Measurements from ENCODE around the gene LMTK2. TPM values are rescaled to one million over a fixed set of nuclear protein-coding genes. Genes with fewer than 3 reads are reported as not detected.

LMTK2 gene
- total RNA-seq, 1 donor from 2014 or later: 14.3 TPM

DNA sequence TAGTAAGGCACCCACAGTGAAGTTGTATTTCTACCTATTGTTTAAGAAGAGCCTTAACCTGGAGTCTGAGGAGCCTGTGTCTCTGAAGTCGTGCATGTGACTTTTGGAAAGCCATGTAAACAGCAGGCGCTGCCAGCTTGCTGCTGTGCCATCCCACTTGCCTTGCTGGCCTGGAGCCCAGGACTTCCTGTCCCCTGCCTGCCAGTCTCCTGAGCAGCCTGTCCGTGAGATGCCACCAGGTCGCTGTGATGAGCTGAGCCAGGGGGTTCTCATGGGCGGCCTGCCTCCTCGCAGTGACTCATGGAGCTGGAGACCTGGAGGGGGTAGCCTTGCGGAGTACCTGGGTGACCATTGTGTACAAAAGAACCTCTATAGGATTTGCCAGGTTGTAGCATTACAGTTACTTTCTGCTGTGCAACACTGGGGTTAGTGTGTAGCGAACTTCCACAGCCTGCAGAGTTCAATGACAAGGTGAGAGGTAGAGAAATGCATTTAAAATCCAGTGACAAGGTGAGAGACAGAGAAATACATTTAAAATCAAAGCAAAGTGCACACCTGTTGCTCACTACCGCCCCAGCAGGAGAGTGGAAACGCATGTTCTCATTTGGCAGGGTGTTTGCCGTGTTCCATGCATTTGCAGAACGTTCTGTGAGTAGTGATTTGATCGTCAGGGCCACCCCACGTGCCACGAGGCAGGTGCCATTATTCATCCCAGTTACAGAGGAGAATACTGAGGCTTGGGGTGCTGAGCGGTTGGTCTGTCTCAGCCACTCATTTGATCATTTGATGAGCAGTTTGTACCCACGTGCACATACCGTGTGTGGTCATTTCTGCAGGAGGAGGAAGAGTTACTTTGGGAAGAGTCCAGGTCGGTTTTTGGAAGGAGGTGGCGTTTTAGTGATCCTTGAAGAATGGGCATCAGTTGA, 67.9 kb downstream of the LMTK2 start:
- intact Hi-C loops (cut with micrococcal nuclease): no loop called here

DNA sequence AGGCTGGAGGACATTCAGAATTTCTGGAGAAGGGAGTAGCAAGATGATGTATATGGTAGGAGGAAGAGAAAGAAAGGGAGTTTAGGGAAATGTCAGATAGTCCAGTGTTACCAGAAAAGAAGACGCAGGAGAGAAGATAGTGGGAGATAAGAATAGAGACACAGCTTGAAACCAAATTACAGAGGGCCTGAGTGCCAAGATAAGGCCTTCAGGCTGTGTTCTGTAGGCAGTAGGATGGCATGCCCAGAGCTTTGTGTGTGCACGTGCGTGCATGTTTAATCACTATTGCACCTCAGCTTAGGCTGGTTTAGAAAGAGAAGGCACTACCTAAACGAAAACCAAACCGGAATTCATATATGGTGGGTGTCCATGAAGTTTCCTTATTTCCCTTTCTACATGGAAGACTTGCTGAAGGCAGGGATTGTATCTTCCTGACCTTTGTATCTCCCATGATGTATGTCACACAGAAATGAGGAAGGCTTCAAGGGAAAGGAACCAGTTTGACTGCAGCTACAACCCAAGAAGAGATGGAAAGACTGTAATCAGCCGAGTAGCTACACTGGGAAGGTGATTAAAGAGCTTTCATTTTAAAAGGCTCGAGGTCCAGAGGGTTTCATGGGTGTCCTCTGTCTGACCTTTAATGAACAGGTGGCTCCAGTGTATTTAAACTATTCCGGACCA, 68.7 kb downstream of the LMTK2 start:
- intact Hi-C loops (cut with micrococcal nuclease): no loop called here

DNA sequence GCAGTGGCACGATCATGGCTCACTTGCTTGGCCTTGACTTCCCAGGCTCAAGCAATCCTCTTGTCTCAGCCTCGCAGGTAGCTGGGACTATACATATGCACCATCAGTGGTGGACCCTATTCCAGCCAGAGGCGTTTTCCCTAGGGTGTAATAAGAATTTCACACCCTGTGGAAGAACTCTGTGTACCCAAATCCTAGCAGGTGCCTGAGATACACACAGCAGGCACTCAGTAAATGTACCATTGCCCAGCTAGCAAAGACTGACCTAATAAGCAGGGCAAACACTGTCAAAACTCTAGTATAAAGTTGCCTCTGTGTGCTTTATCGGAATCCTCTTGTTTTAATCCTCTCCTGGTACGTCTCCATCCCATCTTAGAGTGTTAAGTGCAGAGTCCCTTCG, 70.9 kb downstream of the LMTK2 start:
- intact Hi-C loops (cut with micrococcal nuclease): no loop called here

DNA sequence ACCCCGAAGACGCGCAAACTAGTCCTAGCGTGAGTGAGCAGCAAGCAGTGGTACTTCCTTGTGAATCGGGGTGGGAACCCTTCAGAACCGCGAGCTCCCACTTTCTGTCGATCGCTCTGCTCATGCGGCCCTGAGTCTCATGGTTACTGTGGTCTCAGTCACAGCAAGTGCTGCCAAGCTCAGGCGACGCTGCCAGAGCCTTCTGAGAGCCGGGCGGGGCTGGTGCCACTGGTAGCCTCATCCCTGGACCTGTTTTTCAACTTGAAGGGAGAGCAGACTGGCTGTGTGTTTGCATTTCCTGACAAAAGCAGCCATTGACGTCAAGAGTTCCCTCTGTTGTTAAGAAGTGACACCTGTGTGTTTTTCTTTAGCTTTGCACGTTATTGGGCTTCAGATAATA, 71.7 kb downstream of the LMTK2 start:
- intact Hi-C loops (cut with micrococcal nuclease): no loop called here

- intact Hi-C loops (cut with micrococcal nuclease): no loop called here
Observed at GRCh38 chr7:98178762-98179490, 72.3 kb downstream of the LMTK2 start.

GRCh38 chr7:98180751-98181150, 74.1 kb downstream of the LMTK2 start:
- intact Hi-C loops (cut with micrococcal nuclease): no loop called here

- intact Hi-C loops (cut with micrococcal nuclease): no loop called here
Observed at GRCh38 chr7:98185101-98185500, 78.4 kb downstream of the LMTK2 start.

- intact Hi-C loops (cut with micrococcal nuclease): no loop called here
Observed at GRCh38 chr7:98186452-98187137, 79.9 kb downstream of the LMTK2 start.

DNA sequence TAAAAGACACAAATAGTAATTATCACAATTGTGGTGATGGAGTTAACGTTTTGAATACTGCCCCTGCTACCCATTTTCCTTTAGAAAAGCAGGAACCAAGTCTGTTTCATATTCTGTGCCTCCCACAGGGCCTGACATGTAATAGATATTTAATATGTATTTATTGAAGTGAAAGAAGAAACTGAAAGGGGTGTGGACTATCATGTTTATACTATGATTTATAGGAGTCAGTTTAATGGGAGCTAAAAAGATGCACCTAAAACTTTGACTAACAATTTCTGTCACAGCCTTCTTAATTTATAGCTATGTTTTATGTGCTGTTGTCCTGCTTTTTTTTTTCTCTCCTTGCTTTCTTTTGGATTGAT, 80.5 kb downstream of the LMTK2 start:
- intact Hi-C loops (cut with micrococcal nuclease): no loop called here

- intact Hi-C loops (cut with micrococcal nuclease): no loop called here
Observed at GRCh38 chr7:98189559-98189958, 82.9 kb downstream of the LMTK2 start.

DNA sequence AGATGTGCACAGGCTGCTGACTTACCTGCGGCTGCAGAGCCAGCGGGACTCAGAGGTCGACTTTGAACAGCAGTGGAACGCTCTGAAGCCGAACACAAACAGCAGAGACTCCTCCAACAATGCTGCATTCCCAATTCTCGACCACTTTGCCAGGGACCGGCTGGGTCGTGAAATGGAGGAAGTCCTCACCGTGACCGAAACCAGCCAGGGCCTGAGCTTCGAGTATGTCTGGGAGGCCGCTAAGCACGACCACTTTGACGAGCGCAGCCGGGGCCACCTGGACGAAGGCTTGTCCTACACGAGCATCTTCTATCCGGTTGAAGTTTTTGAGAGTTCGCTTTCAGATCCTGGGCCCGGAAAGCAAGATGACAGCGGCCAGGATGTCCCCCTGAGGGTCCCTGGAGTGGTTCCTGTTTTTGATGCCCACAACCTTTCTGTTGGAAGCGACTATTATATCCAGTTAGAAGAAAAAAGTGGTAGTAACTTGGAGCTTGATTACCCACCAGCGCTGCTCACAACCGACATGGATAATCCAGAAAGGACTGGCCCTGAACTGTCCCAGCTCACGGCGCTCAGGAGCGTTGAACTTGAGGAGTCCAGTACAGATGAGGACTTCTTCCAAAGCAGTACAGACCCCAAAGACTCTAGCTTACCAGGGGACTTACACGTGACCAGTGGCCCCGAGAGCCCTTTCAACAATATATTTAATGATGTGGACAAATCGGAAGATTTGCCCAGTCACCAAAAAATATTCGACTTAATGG, 85.2 kb downstream of the LMTK2 start:
- intact Hi-C loops (cut with micrococcal nuclease): no loop called here

DNA sequence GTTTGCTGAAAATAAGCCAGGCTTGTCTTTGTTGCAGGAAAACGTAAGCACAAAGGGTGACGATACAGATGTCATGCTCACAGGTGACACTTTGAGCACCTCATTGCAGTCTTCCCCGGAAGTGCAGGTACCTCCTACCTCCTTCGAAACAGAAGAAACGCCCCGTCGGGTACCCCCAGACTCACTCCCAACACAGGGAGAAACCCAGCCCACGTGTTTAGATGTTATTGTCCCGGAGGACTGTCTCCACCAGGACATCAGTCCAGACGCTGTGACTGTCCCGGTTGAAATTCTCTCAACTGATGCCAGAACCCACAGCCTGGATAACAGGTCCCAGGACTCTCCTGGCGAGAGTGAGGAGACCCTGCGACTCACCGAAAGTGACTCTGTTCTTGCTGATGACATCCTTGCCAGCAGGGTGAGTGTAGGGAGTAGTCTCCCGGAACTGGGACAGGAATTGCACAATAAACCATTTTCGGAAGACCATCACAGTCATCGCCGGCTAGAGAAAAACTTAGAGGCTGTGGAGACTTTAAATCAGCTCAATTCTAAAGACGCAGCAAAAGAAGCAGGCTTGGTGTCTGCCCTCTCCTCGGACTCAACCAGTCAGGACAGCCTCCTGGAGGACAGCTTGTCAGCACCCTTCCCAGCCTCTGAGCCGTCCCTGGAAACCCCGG, 86.3 kb downstream of the LMTK2 start:
- intact Hi-C loops (cut with micrococcal nuclease): no loop called here

GRCh38 chr7:98193474-98194180, 87.0 kb downstream of the LMTK2 start:
- intact Hi-C loops (cut with micrococcal nuclease): no loop called here

DNA sequence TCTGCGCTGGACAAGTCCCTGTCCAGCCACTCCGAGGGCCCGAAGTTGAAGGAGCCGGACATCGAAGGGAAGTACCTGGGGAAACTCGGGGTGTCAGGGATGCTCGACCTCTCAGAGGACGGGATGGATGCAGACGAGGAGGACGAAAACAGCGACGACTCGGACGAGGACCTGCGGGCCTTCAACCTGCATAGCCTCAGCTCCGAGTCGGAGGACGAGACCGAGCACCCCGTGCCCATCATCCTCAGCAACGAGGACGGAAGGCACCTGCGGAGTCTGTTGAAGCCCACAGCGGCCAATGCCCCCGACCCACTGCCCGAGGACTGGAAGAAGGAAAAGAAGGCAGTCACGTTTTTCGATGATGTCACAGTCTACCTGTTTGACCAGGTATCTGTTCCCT, 87.5 kb downstream of the LMTK2 start:
- intact Hi-C loops (cut with micrococcal nuclease): no loop called here

GRCh38 chr7:98194672-98195457, 88.2 kb downstream of the LMTK2 start:
- intact Hi-C loops (cut with micrococcal nuclease): no loop called here

GRCh38 chr7:98196706-98197605, 90.3 kb downstream of the LMTK2 start:
- intact Hi-C loops (cut with micrococcal nuclease): no loop called here

GRCh38 chr7:98199131-98199530, 92.5 kb downstream of the LMTK2 start:
- intact Hi-C loops (cut with micrococcal nuclease): no loop called here

GRCh38 chr7:98200364-98200763, 93.7 kb downstream of the LMTK2 start:
- intact Hi-C loops (cut with micrococcal nuclease): loop anchor here (5.0 kb wide), 1 partner anchor 82 kb away; the partner anchor contains the start of gene BRI3
